ENCODE measurements around the gene GMPPA.

GMPPA gene

DNA sequence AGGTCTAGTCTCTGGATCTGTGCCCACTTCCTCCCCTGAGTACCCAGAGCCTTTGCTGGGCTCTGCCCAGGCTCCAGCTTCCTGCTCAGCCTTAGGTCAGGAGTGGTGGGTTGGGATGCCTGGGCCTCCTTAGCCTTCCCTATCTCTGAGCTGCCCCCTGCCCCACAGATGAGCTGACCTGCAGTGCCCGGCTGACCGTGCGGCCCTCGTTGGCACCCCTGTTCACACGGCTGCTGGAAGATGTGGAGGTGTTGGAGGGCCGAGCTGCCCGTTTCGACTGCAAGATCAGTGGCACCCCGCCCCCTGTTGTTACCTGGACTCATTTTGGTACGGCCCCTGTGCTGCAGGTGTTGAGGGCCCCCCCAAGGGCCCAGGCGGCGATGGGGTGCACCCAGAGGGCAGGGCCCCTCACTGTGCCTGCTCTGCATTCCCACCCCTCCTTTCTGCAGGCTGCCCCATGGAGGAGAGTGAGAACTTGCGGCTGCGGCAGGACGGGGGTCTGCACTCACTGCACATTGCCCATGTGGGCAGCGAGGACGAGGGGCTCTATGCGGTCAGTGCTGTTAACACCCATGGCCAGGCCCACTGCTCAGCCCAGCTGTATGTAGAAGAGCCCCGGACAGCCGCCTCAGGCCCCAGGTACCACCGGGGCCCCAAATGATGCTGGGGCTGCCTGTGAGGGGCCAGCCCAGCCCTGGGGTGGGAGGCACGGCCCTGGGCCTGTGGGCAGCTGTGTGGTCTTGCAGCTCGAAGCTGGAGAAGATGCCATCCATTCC is 30.1 kb upstream of the GMPPA start:
- DNase-seq, result no peak

DNA sequence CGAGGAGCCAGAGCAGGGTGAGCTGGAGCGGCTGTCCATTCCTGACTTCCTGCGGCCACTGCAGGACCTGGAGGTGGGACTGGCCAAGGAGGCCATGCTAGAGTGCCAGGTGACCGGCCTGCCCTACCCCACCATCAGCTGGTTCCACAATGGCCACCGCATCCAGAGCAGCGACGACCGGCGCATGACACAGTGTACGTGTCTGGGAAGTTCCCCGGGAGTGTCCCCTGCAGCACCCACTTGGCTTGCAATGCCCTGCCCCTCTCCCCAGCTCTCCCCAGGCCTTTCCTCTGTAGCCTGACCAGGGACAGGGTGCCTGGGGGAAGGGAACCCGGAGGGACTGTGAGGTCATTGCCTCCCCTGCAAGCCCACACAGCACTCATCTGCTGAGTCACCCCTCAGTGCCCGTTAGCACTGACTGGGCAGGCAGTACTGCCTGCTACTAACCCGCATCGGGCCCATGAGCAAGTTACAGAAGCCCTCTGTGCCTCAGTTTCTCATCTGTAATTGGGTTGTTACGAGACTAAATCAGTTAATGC is 29.4 kb upstream of the GMPPA start:
- no peak for DNase-seq

DNA sequence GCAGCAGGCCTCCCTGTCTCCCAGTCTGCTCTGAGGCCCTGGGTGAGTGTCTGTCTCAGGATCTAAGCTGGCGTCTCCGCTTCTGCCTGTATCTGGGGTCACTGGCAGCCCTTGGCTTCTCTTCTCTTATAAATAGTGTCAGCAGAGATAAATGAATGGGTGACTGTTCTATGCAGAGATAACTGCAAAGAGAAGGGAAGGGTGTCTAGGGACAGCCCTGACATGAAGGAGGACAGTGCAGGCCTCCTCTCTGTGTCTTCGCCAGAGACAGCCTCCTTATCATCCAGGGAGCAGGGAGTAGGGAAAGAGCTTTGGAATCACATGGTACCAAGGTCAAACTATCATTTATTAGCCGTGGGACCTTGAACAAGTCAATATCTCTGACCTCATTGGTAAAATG is 28.3 kb upstream of the GMPPA start:
- DNase-seq, result no peak

DNA sequence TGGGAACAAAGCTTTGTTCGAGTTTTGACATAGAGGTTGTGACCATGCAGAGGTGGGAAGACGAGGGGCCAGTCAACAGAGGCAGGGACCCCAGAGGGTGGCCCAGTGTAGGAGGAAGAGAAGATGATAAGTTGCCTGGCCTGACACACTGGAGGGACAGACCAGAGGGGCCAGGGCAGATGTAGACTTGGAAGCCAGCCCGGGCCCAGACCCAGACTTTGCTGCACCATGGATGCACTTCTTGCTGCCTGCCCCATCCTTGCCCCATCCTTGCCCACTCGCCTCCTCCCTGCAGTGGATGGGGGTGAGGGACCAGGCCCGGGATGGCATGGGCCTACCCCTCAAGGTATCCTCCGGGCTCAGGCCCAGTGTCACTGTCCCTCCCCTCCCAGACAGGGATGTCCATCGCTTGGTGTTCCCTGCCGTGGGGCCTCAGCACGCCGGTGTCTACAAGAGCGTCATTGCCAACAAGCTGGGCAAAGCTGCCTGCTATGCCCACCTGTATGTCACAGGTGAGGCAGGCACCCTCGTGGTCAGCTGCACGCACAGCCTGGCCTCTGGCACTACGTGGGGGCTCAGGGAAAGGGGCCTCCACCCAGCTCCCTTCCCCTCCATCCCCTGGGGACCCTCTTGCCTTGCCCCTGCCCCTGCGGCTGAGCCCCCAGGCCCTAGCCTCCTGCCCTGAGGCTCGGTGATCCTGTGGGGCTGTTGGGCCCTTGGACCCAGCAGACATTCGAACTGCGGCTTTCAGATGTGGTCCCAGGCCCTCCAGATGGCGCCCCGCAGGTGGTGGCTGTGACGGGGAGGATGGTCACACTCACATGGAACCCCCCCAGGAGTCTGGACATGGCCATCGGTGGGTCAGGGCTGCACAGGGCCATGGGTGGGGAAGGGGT is 27.0 kb upstream of the GMPPA start:
- DNase-seq, result no peak

DNA sequence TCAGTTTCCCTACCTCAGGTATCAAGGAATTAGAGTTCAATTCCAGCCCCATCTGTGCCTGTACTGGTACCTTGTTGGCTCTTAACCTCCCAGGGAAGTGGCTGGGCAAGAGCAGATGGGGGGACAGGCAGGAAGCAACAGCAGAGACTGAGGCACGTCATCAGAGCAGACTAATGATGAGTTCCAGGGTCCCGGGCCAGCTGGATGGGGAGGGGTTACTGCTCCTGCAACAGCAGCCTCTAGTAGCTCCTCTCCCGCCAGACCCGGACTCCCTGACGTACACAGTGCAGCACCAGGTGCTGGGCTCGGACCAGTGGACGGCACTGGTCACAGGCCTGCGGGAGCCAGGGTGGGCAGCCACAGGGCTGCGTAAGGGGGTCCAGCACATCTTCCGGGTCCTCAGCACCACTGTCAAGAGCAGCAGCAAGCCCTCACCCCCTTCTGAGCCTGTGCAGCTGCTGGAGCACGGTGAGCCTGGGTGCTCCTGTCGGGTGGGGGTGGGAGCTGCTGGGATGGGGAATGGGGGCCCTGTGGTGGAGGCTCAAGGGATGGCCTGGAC is 26.0 kb upstream of the GMPPA start:
- DNase-seq, result no peak

DNA sequence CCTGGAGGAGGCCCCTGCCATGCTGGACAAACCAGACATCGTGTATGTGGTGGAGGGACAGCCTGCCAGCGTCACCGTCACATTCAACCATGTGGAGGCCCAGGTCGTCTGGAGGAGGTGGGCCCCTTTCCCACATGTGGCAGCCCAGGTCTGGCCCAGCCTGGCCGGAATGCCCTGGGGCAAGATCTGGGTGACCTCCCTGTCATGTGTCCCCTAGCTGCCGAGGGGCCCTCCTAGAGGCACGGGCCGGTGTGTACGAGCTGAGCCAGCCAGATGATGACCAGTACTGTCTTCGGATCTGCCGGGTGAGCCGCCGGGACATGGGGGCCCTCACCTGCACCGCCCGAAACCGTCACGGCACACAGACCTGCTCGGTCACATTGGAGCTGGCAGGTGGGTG is 25.2 kb upstream of the GMPPA start:
- DNase-seq, result no peak

DNA sequence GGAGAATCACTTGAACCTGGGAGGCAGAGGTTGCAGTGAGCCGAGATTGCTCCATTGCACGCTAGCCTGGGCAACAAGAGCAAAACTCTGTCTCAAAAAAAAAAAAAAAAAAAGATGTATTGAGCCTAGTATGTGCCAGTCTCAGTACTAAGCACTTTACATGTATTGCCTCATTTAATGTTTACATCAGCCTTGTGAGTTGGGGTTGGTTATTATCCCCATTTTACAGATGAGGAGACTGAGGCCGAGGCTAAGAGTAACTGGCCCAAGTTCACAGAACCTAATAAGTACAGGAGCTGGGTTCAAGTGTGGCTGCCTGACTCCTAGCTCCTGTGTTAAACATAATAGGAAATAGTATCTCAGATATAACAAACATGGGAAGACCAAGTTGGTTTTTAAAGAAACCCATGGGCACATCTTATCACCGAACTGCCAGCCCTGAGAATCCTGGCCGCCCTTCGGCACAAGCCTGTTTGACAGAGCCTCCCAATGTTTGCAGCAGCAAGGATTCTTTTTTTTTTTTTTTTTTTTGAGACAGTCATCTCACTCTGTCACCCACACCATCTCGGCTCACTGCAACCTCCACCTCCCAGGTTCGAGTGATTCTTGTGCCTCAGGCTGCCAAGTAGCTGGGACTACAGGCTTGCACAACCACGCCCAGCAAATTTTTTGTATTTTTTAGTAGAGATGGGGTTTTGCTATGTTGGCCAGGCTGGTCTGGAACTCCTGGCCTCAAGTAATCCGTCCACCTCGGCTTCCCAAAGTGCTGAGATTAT is 24.2 kb upstream of the GMPPA start:
- no peak for DNase-seq

DNA sequence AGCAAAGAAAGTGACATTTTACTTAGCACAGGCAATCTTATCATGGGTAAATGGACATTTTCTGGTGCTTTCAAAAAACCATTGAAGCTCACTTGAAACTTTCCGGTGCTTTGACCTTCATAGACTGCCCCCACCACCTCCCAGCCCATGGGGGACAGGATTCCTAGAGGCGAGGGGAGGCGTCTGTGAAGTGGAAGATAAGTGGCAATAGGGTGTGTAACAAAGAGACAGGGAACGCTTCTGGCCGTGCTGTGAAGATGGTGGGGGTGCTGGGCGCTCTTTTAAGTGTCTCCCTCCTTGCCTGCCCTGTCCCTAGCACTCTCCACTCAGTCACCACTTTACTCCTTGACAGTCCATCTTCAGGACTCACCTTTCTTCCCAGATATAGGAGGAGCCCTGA is 23.4 kb upstream of the GMPPA start:
- DNase-seq, result no peak

DNA sequence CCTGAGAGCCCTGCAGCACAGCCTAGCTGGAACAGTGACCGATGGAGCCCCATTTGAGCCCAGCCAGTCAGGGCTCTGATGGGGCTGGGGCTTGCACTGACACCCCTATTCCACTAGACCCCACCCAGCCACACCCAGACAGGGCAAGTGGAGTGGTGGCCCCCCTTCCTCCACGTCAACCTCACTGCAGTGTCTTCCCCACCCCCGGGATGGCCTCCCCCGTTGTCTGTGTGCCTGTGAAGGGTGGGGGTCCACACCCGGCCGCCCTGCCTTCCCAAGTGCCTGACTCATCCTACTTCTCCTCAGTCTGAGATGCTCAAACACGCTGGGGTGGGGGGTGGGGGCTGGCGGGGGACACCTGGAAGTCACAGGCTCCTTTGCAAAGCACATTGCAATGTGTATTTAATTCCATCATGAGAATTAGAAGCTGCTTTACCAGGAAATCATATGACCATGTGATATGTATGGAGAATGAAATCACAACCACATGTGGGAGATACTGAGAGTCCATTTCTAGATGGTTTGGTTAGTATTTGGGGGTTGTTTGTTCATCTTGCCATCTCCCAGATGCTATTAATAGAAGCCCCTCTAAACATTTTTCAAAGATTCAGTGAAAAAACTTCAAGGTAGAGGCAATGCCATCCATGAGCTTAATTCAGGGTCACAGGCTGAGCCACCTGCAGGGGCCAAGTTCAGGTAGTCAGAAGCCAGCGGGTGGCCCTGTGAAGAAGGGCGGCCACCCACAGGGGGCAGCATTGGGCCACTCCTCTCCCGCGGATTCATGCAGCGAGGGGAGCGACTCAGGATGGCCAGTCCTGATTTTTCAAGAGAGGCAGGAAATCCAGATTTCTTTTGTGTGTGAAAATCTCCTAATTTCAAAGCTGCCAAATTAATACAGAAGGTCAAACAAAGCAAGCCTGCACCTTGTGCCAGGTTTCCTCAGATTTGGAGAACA is 22.7 kb upstream of the GMPPA start:
- DNase-seq, result peak; percentile 51

DNA sequence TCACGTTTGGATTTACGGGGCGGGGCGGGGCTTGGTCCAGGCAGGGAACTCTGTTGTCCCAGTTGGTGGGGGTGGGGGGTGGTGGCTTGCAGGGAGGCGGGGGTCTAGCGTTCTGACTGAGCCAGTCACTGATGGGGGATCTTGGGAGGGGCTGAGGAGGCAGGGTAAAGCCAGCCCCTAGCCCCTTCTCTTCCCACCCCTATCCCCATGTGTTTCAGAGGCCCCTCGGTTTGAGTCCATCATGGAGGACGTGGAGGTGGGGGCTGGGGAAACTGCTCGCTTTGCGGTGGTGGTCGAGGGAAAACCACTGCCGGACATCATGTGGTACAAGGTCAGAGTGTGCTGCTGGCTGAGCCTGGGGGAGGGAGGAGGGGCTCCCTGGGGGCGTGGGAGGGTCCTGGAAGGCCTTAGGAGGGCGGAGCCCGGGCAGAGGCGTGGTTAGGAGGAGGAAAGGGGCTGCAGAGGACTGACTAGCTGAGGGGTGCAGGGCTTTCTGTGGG is 22.0 kb upstream of the GMPPA start:
- DNase-seq, result no peak

DNA sequence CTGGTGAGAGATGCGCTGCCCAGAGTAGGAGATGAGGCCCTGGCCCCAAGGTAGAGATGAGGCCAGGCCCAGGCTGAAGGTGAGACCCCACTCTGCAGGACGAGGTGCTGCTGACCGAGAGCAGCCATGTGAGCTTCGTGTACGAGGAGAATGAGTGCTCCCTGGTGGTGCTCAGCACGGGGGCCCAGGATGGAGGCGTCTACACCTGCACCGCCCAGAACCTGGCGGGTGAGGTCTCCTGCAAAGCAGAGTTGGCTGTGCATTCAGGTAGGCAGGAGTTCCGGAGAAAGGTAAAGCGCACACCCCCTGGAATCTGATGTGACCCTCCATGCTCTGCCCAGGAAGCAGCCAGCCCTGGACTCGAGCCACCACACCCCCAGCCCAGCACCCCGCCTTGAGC is 21.5 kb upstream of the GMPPA start:
- no peak for DNase-seq

DNA sequence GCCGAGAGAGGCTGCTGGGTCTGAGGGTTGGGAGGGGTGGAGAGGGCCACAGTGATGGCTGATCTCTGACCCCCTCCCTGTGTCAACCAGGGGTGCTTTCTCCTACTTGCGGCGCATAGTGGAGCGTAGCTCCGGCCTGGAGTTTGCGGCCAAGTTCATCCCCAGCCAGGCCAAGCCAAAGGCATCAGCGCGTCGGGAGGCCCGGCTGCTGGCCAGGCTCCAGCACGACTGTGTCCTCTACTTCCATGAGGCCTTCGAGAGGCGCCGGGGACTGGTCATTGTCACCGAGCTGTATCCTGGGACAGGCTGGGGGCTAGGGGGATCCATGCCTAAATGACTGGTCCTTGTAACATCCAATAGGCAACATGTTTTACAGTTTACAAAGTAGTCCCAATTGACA is 20.9 kb upstream of the GMPPA start:
- no peak for DNase-seq

DNA sequence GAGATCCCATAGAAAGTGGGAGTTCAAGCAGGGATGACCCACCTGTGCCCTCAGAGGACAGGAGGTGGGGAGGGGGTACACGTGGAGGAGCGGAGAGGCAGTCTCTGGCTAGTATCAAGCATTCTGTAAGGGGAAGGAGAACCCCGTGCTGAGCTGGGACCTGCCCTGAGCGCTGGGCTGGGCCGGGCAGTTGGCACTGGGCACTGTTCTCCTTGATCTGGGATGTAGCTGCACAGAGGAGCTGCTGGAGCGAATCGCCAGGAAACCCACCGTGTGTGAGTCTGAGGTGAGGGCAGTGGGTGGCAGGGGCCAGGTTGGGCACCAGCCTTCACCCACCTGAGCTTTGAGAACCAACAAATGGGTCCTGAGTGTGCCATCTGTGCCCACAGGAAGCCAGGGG is 19.8 kb upstream of the GMPPA start:
- DNase-seq, result no peak

DNA sequence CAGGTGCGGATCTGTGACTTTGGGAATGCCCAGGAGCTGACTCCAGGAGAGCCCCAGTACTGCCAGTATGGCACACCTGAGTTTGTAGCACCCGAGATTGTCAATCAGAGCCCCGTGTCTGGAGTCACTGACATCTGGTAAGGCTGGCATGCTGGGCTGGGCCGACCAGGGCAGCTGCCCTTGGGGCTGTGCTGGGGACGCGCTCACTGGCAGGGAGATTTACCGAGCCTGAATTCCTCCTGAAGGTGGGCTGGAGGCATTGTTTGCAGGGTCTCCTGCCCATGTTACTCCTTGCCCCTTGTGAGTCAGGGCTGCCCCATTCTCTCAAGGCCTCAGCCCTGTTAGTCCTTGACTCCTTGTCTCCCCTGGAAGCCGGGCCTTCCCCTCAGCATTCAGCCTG is 18.7 kb upstream of the GMPPA start:
- DNase-seq, result no peak

DNA sequence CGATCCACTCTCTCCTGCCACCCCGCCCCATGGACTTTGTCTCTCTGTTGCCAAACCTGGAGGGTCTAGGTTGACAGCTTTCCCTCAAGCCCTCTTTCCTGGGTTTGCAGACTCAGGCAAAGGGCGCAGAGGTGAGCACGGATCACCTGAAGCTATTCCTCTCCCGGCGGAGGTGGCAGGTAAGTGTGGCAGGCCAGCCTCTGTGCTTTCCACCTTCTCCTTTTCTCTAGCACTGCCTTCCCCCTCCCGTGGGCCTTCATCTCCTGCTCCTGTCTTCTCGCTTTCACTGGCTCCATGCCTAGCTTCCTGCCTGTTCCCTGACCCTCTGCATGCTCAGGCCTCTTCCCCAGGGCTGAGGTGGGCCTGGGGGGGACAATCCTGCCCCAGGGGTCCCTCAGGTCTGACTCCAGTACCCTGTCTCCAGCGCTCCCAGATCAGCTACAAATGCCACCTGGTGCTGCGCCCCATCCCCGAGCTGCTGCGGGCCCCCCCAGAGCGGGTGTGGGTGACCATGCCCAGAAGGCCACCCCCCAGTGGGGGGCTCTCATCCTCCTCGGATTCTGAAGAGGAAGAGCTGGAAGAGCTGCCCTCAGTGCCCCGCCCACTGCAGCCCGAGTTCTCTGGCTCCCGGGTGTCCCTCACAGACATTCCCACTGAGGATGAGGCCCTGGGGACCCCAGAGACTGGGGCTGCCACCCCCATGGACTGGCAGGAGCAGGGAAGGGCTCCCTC is 15.9 kb upstream of the GMPPA start:
- DNase-seq, result no peak

DNA sequence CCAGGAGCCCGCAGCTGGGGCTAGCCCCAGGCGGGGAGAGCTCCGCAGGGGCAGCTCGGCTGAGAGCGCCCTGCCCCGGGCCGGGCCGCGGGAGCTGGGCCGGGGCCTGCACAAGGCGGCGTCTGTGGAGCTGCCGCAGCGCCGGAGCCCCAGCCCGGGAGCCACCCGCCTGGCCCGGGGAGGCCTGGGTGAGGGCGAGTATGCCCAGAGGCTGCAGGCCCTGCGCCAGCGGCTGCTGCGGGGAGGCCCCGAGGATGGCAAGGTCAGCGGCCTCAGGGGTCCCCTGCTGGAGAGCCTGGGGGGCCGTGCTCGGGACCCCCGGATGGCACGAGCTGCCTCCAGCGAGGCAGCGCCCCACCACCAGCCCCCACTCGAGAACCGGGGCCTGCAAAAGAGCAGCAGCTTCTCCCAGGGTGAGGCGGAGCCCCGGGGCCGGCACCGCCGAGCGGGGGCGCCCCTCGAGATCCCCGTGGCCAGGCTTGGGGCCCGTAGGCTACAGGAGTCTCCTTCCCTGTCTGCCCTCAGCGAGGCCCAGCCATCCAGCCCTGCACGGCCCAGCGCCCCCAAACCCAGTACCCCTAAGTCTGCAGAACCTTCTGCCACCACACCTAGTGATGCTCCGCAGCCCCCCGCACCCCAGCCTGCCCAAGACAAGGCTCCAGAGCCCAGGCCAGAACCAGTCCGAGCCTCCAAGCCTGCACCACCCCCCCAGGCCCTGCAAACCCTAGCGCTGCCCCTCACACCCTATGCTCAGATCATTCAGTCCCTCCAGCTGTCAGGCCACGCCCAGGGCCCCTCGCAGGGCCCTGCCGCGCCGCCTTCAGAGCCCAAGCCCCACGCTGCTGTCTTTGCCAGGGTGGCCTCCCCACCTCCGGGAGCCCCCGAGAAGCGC is 15.0 kb upstream of the GMPPA start:
- no peak for DNase-seq

DNA sequence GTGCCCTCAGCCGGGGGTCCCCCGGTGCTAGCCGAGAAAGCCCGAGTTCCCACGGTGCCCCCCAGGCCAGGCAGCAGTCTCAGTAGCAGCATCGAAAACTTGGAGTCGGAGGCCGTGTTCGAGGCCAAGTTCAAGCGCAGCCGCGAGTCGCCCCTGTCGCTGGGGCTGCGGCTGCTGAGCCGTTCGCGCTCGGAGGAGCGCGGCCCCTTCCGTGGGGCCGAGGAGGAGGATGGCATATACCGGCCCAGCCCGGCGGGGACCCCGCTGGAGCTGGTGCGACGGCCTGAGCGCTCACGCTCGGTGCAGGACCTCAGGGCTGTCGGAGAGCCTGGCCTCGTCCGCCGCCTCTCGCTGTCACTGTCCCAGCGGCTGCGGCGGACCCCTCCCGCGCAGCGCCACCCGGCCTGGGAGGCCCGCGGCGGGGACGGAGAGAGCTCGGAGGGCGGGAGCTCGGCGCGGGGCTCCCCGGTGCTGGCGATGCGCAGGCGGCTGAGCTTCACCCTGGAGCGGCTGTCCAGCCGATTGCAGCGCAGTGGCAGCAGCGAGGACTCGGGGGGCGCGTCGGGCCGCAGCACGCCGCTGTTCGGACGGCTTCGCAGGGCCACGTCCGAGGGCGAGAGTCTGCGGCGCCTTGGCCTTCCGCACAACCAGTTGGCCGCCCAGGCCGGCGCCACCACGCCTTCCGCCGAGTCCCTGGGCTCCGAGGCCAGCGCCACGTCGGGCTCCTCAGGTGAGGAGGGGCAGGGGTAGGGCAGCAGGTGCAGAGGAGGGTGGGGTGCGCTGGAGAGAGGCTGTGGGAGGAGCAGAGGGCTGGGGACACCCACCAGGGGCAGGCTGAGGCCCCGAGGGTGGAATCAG is 14.1 kb upstream of the GMPPA start:
- no peak for DNase-seq

DNA sequence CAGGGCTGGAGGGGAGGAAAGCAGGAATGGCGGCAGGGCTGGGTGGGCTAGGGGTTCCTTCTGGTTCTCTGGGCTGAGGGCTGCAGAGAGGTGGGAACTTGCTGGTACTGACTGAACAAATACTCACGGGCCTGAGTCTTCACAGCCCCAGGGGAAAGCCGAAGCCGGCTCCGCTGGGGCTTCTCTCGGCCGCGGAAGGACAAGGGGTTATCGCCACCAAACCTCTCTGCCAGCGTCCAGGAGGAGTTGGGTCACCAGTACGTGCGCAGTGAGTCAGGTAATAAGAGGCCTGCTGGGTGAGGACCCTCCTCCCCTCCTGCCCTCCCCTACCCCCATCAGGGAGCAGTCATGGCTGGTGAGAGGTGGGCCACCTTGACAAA is 13.5 kb upstream of the GMPPA start:
- DNase-seq, result no peak
